Panc1 (cell line): Measurements from ENCODE around the gene CLEC2L. TPM values are rescaled to one million over a fixed set of nuclear protein-coding genes. Genes with fewer than 3 reads are reported as not detected.

Experiments used
- ATAC-seq: fragments of 200-7000 bp; cut with Tn5 transposase; 2 replicates; pipeline ENCODE4 v1.9.1; 2020; ENCODE audit warnings: mild to moderate bottlenecking, moderate library complexity
- BruUV-seq: library from RNA; stranded (reverse); fragments of 400-500 nt; replicated peaks from 2 replicates; lab custom pipeline; 2021; lab: Mats Ljungman, UMichigan
- CTCF ChIA-PET: fragments of 300-600 bp; sonication (Branson Sonifier 250); formaldehyde crosslinking; loops from one replicate; lab custom pipeline; 2022; ENCODE audit warnings: antibody characterized with exemption; lab: Charles Lee
- POLR2A ChIA-PET: fragments of 300-600 bp; sonication (Branson Sonifier 250); formaldehyde crosslinking; loops from one replicate; lab custom pipeline; 2022; ENCODE audit warnings: antibody characterized with exemption; lab: Charles Lee
- DNase-seq: peaks from one replicate; pipeline ENCODE4 v3.0.0-alpha.2; 2010; ENCODE audit warnings: low read depth, low spot score
- H3K27ac ChIP-seq: 2 replicates; pipeline ENCODE4 v1.5.1; 2011; ENCODE audit warnings: mild to moderate bottlenecking, low read length, inconsistent platforms
- H3K27me3 ChIP-seq: fragments of 200-500 bp; sonication (Bioruptor generic); 2 replicates; pipeline ENCODE4 v1.6.0; 2014; ENCODE audit warnings: low read length, inconsistent platforms; ENCODE audit not compliant: control insufficient read depth, insufficient read depth
- H3K36me3 ChIP-seq: fragments of 200-500 bp; sonication (Bioruptor generic); 2 replicates; pipeline ENCODE4 v1.5.1; 2014; ENCODE audit warnings: inconsistent platforms, mild to moderate bottlenecking, low read length, moderate library complexity; ENCODE audit not compliant: control insufficient read depth, insufficient read depth
- H3K4me1 ChIP-seq: 2 replicates; pipeline ENCODE4 v1.5.1; 2011; ENCODE audit warnings: inconsistent platforms, mild to moderate bottlenecking, low read length, moderate library complexity; ENCODE audit not compliant: control insufficient read depth, insufficient read depth
- H3K4me3 ChIP-seq, 2 experiments: 2 replicates each; pipeline ENCODE4 v1.5.1; 2011 to 2012; ENCODE audit warnings: low read depth in 2 of 2, low read length in 2 of 2, mild to moderate bottlenecking in 2 of 2, inconsistent platforms in 1 of 2, moderate library complexity in 1 of 2
- H3K9me3 ChIP-seq: fragments of 200-500 bp; sonication (Bioruptor generic); 2 replicates; pipeline ENCODE4 v1.5.1; 2014; ENCODE audit warnings: low read depth, mild to moderate bottlenecking, inconsistent platforms, low read length, moderate library complexity; ENCODE audit not compliant: control insufficient read depth, insufficient read depth
- POLR2AphosphoS5 ChIP-seq: IDR thresholded peaks from 2 replicates; pipeline ENCODE4 v1.6.1; 2012; ENCODE audit warnings: mild to moderate bottlenecking, low read depth, low read length, moderate library complexity
- REST ChIP-seq, 2 experiments: IDR thresholded peaks; 2 replicates each; pipeline ENCODE4 v1.6.1; 2011 to 2012; ENCODE audit warnings: low read depth in 2 of 2, control low read depth in 1 of 2, low read length in 1 of 2, mild to moderate bottlenecking in 1 of 2, moderate library complexity in 1 of 2; ENCODE audit not compliant: insufficient read depth in 1 of 2
- SIN3A ChIP-seq: IDR thresholded peaks from 2 replicates; pipeline ENCODE4 v1.6.1; 2012; ENCODE audit warnings: low read depth, mild to moderate bottlenecking, low read length, moderate library complexity, borderline replicate concordance; ENCODE audit not compliant: insufficient read depth
- TCF7L2 ChIP-seq: IDR thresholded peaks from 2 replicates; pipeline ENCODE4 v1.6.1; 2011; ENCODE audit warnings: mild to moderate bottlenecking, low read depth, low read length, inconsistent platforms
- in situ Hi-C: cut with HindIII; loops from 2 replicates; pipeline ENCODE4 v1.10.0; 2016; ENCODE audit warnings: low sequenced_read_pairs, low pct_unique_long_range_greater_than_20kb
- intact Hi-C: fragments of 100-400 bp; cut with micrococcal nuclease; formaldehyde crosslinking; loops from one replicate; pipeline ENCODE4 v1.10.0; 2022; ENCODE audit not compliant: unreplicated experiment
- total RNA-seq: library from RNA; stranded (reverse); gene quantifications from one replicate; pipeline ENCODE4 v1.2.1, GENCODE V29; 2021; ENCODE audit not compliant: unreplicated experiment
- TF ChIP-seq, protein P1 (sequence below): fragments of 450-650 bp; IDR thresholded peaks from 2 replicates; pipeline ENCODE4 v1.5.1; 2017; ENCODE audit warnings: mild to moderate bottlenecking

The CLEC2L gene
- total RNA-seq, 1 experiment from 2014 or later = not detected

DNA sequence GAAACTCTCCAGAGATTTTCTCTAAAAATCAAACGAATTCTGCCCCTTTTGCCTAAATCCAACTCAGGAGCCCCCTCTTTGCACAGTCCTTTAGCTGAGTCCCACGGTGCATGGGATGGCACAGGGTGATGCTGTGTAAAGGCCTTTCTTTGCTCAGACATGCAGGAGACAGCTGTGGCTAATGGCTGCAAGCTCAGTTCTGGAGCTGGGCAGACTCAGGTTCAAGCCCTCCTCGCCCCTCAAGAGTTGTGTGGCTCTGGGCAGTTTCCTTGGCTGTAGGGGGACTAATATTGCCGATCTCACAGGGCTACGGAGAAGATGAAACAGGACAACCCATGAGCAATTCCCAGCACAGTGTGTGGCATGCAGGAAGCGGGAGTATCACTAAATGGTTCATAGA, 42.6 kb downstream of the CLEC2L start:
- Histone ChIP-seq H3K27ac (no peak overlapping the region), H3K27me3 (no peaks in the 10 kb centered on the region), H3K4me3 (no peak overlapping the region), H3K4me1 (no peaks in the 10 kb centered on the region), H3K9me3 (no peaks in the 10 kb centered on the region), H3K36me3 (no peaks in the 10 kb centered on the region)
- ATAC-seq (no peak), DNase-seq (no peak)
- intact Hi-C loops (no loop called here), in situ Hi-C loops (no loop called here)
- ChIA-PET POLR2A (no interaction called here), CTCF (no interaction called here)
- no TSS peak for BruUV-seq
- TF ChIP-seq REST (IDR thresholded peaks at IDR 0.05; ENCODE audit: insufficient read depth in 1 of 2, low read depth in 2 of 2, low read length in 1 of 2) (no peak), POLR2AphosphoS5 (no peak), TCF7L2 (no peak), SIN3A (no peak)
- TF ChIP-seq, protein P1, sequence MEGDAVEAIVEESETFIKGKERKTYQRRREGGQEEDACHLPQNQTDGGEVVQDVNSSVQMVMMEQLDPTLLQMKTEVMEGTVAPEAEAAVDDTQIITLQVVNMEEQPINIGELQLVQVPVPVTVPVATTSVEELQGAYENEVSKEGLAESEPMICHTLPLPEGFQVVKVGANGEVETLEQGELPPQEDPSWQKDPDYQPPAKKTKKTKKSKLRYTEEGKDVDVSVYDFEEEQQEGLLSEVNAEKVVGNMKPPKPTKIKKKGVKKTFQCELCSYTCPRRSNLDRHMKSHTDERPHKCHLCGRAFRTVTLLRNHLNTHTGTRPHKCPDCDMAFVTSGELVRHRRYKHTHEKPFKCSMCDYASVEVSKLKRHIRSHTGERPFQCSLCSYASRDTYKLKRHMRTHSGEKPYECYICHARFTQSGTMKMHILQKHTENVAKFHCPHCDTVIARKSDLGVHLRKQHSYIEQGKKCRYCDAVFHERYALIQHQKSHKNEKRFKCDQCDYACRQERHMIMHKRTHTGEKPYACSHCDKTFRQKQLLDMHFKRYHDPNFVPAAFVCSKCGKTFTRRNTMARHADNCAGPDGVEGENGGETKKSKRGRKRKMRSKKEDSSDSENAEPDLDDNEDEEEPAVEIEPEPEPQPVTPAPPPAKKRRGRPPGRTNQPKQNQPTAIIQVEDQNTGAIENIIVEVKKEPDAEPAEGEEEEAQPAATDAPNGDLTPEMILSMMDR = no peak

DNA sequence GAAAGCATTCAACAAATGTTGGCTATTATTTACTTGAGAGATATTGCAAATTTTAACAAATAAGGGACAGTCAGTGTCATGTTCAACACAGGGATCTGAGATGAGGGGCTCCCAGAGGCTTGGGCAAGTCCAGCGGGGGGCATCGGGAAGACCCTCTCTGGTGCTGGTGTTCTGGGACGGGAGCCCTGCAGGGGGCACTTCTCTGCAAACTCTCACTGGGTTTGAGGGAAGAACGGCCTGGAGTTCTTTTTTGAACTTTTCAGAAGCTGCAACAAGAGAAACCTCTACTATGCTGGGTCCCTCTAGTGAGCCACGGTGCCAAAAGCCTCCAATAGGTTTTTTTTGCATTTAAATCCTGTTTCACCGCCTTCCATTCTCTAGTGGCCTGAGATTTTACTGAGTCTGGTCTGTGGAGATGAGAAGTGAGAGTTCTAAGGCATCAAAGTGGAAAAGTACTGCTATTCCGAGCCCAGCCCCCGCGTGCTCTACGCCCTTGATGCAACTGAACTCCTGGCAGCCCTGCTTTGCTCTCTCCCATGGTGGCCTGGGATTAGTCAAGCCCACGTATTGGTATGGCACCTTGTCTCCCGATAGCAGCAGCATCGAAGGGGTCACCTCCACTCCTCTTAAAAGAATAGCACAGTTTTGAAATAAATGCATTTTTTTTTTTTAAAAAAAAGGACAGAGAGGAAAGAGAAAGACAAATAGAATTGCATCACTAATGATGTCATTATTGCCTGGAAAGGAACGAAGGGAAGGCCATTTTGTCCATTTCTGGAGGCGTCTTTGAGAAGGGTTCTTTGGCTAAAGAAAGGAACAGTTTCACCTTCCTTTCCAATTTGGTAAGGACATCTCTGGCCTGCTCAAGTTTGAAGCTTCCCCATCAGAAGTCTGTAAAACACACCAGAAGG, 43.5 kb downstream of the CLEC2L start:
- in situ Hi-C loops (no loop called here), intact Hi-C loops (no loop called here)
- no peak for DNase-seq
- ChIA-PET POLR2A (no interaction called here), CTCF (no interaction called here)
- Histone ChIP-seq H3K27ac (no peak overlapping the region), H3K4me3 (no peak overlapping the region), H3K9me3 (no peaks in the 10 kb centered on the region), H3K36me3 (no peaks in the 10 kb centered on the region), H3K27me3 (no peaks in the 10 kb centered on the region), H3K4me1 (no peaks in the 10 kb centered on the region)
- BruUV-seq = no TSS peak
- TF ChIP-seq, protein P1 = no peak
- TF ChIP-seq REST (IDR thresholded peaks at IDR 0.05; ENCODE audit: insufficient read depth in 1 of 2, low read depth in 2 of 2, low read length in 1 of 2) = no peak
- TF ChIP-seq POLR2AphosphoS5 = no peak
- TF ChIP-seq TCF7L2 = no peak
- TF ChIP-seq SIN3A = no peak
- no peak for ATAC-seq
